DMS79 treated with DMSO at 0.1 percent for 48 hours (cell line): ENCODE measurements around the gene CDK8.
"Not testable (repeated sequence)": the region's sequence is repeated elsewhere in the genome, so short reads cannot be mapped to it uniquely, and the experiment has no call there.

Experiments
- DNase-seq: peaks from one replicate; lab custom pipeline; 2025; lab: John Stamatoyannopoulos, UW

The CDK8 gene

GRCh38 chr13:26316095-26316494 is 62.2 kb downstream of the CDK8 start:
- not testable (repeated sequence) for DNase-seq

GRCh38 chr13:26320766-26321165 is 66.8 kb downstream of the CDK8 start:
- DNase-seq = no peak

- no peak for DNase-seq
Observed at GRCh38 chr13:26323127-26323526, 69.2 kb downstream of the CDK8 start.

GRCh38 chr13:26323764-26324163 is 69.8 kb downstream of the CDK8 start:
- no peak for DNase-seq

- DNase-seq = no peak
Observed at GRCh38 chr13:26324294-26324693, 70.4 kb downstream of the CDK8 start.

- DNase-seq = no peak
Observed at GRCh38 chr13:26324867-26325266, 70.9 kb downstream of the CDK8 start.

- no peak for DNase-seq
Observed at GRCh38 chr13:26325876-26326275, 71.9 kb downstream of the CDK8 start.

- no peak for DNase-seq
Observed at GRCh38 chr13:26326562-26326961, 72.6 kb downstream of the CDK8 start.

GRCh38 chr13:26327940-26328725 is 74.2 kb downstream of the CDK8 start:
- DNase-seq = no peak

GRCh38 chr13:26335158-26335557 is 81.2 kb downstream of the CDK8 start:
- no peak for DNase-seq

GRCh38 chr13:26340807-26341206 is 86.9 kb downstream of the CDK8 start:
- no peak for DNase-seq

GRCh38 chr13:26342898-26343297 is 89.0 kb downstream of the CDK8 start:
- peak; percentile 54 for DNase-seq

- no peak for DNase-seq
Observed at GRCh38 chr13:26343816-26344215, 89.9 kb downstream of the CDK8 start.

GRCh38 chr13:26344980-26345379 is 91.1 kb downstream of the CDK8 start:
- DNase-seq = no peak

GRCh38 chr13:26348966-26349365 is 95.0 kb downstream of the CDK8 start:
- DNase-seq = no peak

GRCh38 chr13:26362261-26362660 is 108.3 kb downstream of the CDK8 start:
- no peak for DNase-seq

GRCh38 chr13:26370553-26370952 is 116.6 kb downstream of the CDK8 start:
- no peak for DNase-seq

- no peak for DNase-seq
Observed at GRCh38 chr13:26372747-26373146, 118.8 kb downstream of the CDK8 start.

- DNase-seq = no peak
Observed at GRCh38 chr13:26376430-26376829, 122.5 kb downstream of the CDK8 start.

- no peak for DNase-seq
Observed at GRCh38 chr13:26377038-26377437, 123.1 kb downstream of the CDK8 start.

GRCh38 chr13:26378116-26378515 is 124.2 kb downstream of the CDK8 start:
- DNase-seq = no peak

GRCh38 chr13:26379831-26380230 is 125.9 kb downstream of the CDK8 start:
- DNase-seq = no peak

GRCh38 chr13:26380930-26381329 is 127.0 kb downstream of the CDK8 start:
- DNase-seq = no peak

GRCh38 chr13:26382366-26382765 is 128.4 kb downstream of the CDK8 start:
- no peak for DNase-seq
